Thyroid gland (tissue), 4 donors: ENCODE measurements around the gene FLRT2. TPM values are rescaled to one million over a fixed set of nuclear protein-coding genes. Genes with fewer than 3 reads are reported as not detected.

ENCODE experiments used
- DNase-seq, 2 donors: peaks; one replicate each; pipeline ENCODE4 v3.0.0-alpha.2; 2019
- H3K27ac ChIP-seq, 3 donors: fragments of 200-600 bp; sonication (generic); 1 replicate in 2 of 3; 2 replicates in 1 of 3; pipeline ENCODE4 v1.5.1; 2016 to 2019; ENCODE audit warnings: mild to moderate bottlenecking in 1 of 3, moderate library complexity in 1 of 3
- H3K27me3 ChIP-seq: fragments of 200-600 bp; sonication (generic); one replicate; pipeline ENCODE4 v1.5.1; 2019
- H3K36me3 ChIP-seq, 2 donors: fragments of 200-600 bp; sonication (generic); one replicate each; pipeline ENCODE4 v1.5.1; 2016 to 2019
- H3K4me1 ChIP-seq, 2 donors: fragments of 200-600 bp; sonication (generic); one replicate each; pipeline ENCODE4 v1.5.1; 2017 to 2019
- H3K4me3 ChIP-seq, 3 donors: fragments of 200-600 bp; sonication (generic); replicated peaks in 1 of 3; 1 replicate in 2 of 3; 2 replicates in 1 of 3; pipeline ENCODE4 v1.5.1; 2016; ENCODE audit warnings: mild to moderate bottlenecking in 1 of 3
- H3K9me3 ChIP-seq: fragments of 200-600 bp; sonication (generic); one replicate; pipeline ENCODE4 v1.5.1; 2017
- CTCF ChIP-seq, 6 experiments: fragments of 200-600 bp in 3 of 6; fragments of 450-650 bp in 3 of 6; sonication (generic) in 3 of 6; IDR thresholded peaks; one replicate each; pipeline ENCODE4 v1.5.1; 2016 to 2019; ENCODE audit warnings: antibody characterized with exemption in 6 of 6, mild to moderate bottlenecking in 2 of 6, inconsistent platforms in 1 of 6, moderate library complexity in 1 of 6
- POLR2A ChIP-seq, 2 donors: fragments of 450-650 bp; IDR thresholded peaks; one replicate each; pipeline ENCODE4 v1.6.1; 2017; ENCODE audit warnings: antibody characterized with exemption in 2 of 2, mild to moderate bottlenecking in 2 of 2, moderate library complexity in 1 of 2
- WGBS, 2 donors: methylation state at CpG; one replicate each; pipeline ENCODE4 v1.1.5; 2017; 5-methylcytosine and 5-hydroxymethylcytosine counted together
- intact Hi-C: fragments of 100-400 bp; cut with DNase I; formaldehyde crosslinking; loops from one replicate; pipeline ENCODE4 v1.15.1; 2023
- total RNA-seq, 4 donors: library from RNA; depleted of rRNA; stranded (reverse); fragments of >200 nt; gene quantifications; one replicate each; pipeline ENCODE4 v1.2.3, GENCODE V29; 2016

The FLRT2 gene
- total RNA-seq, 4 donors from 2014 or later = 9.3 to 38.9 (median 23.5) TPM

- intact Hi-C loops = no loop called here
- 59 to 91% methylated on average over 2 of the region's 2 CpGs for WGBS, 2 donors
- no peaks in the 10 kb centered on the region for H3K4me1 ChIP-seq
- no peaks in the 10 kb centered on the region for H3K27me3 ChIP-seq
- no peak overlapping the region for H3K27ac ChIP-seq
- TF ChIP-seq CTCF (IDR thresholded peaks at IDR 0.05) (no peak), POLR2A (IDR thresholded peaks at IDR 0.05) (no peak)
- H3K9me3 ChIP-seq = no peaks in the 10 kb centered on the region
- H3K36me3 ChIP-seq = no peaks in the 10 kb centered on the region
- no peak for DNase-seq
- H3K4me3 ChIP-seq = no peak overlapping the region
Measured at GRCh38 chr14:85514487-85514886, 15.5 kb upstream of the FLRT2 start.

- intact Hi-C loops = no loop called here
- Histone ChIP-seq H3K27me3 (no peaks in the 10 kb centered on the region), H3K36me3 (no peaks in the 10 kb centered on the region), H3K4me3 (no peak overlapping the region), H3K4me1 (no peaks in the 10 kb centered on the region), H3K27ac (no peak overlapping the region), H3K9me3 (no peaks in the 10 kb centered on the region)
- 62 to 75% methylated on average over 5 of the region's 5 CpGs for WGBS, 2 donors
- no peak for TF ChIP-seq CTCF (IDR thresholded peaks at IDR 0.05)
- TF ChIP-seq POLR2A (IDR thresholded peaks at IDR 0.05) = no peak
- no peak for DNase-seq
Measured at GRCh38 chr14:85516239-85517113, 13.5 kb upstream of the FLRT2 start.

- 95 to 96% methylated on average over 2 of the region's 2 CpGs for WGBS, 2 donors
- intact Hi-C loops = no loop called here
- TF ChIP-seq POLR2A (IDR thresholded peaks at IDR 0.05) (no peak), CTCF (IDR thresholded peaks at IDR 0.05) (no peak)
Measured at GRCh38 chr14:85517114-85517688, 12.7 kb upstream of the FLRT2 start.

GRCh38 chr14:85519661-85520305 is 10.2 kb upstream of the FLRT2 start:
- intact Hi-C loops = no loop called here
- H3K27ac ChIP-seq = no peak overlapping the region
- H3K9me3 ChIP-seq = no peaks in the 10 kb centered on the region
- H3K27me3 ChIP-seq = no peaks in the 10 kb centered on the region
- no peak for DNase-seq
- H3K36me3 ChIP-seq = no peaks in the 10 kb centered on the region
- no peak for TF ChIP-seq POLR2A (IDR thresholded peaks at IDR 0.05)
- no peak overlapping the region for H3K4me3 ChIP-seq
- WGBS, 2 donors = 92 to 94% methylated on average over 1 of the region's 1 CpG
- no peaks in the 10 kb centered on the region for H3K4me1 ChIP-seq

More at GRCh38 chr14:85517114-85517688, 12.7 kb upstream of the FLRT2 start:
- Histone ChIP-seq H3K4me3 (no peak overlapping the region), H3K27ac (no peak overlapping the region), H3K27me3 (no peaks in the 10 kb centered on the region), H3K9me3 (no peaks in the 10 kb centered on the region), H3K36me3 (no peaks in the 10 kb centered on the region), H3K4me1 (no peaks in the 10 kb centered on the region)
- DNase-seq = no peak

- TF ChIP-seq POLR2A (IDR thresholded peaks at IDR 0.05) (no peak), CTCF (IDR thresholded peaks at IDR 0.05) (no peak)
- Histone ChIP-seq H3K36me3 (no peaks in the 10 kb centered on the region), H3K9me3 (no peaks in the 10 kb centered on the region), H3K27ac (no peak overlapping the region), H3K4me3 (no peak overlapping the region), H3K4me1 (no peaks in the 10 kb centered on the region), H3K27me3 (no peaks in the 10 kb centered on the region)
- intact Hi-C loops = no loop called here
- no peak for DNase-seq
- 85 to 87% methylated on average over 4 of the region's 4 CpGs for WGBS, 2 donors
Measured at GRCh38 chr14:85520581-85520980, 9.4 kb upstream of the FLRT2 start.
